Neutrophil (primary cell): Measurements from ENCODE around the gene TMEM132A.

Experiments
- H3K27ac ChIP-seq: fragments of 200-600 bp; sonication (generic); 2 replicates; pipeline ENCODE4 v1.5.1; 2016; ENCODE audit warnings: mild to moderate bottlenecking, moderate library complexity
- H3K27me3 ChIP-seq: fragments of 200-600 bp; sonication (generic); 2 replicates; pipeline ENCODE4 v1.6.0; 2016; ENCODE audit warnings: mild to moderate bottlenecking
- H3K36me3 ChIP-seq: fragments of 200-600 bp; sonication (generic); 2 replicates; pipeline ENCODE4 v1.5.1; 2017
- H3K4me1 ChIP-seq, 2 experiments: fragments of 200-600 bp in 1 of 2; sonication (generic) in 1 of 2; 1 replicate in 1 of 2; 2 replicates in 1 of 2; pipeline versions ENCODE4 v1.5.1 to v1.6.1; 2013 to 2016; ENCODE audit warnings: low read depth in 1 of 2, low read length in 1 of 2, mild to moderate bottlenecking in 1 of 2, moderate library complexity in 1 of 2; ENCODE audit not compliant: control insufficient read depth in 1 of 2, insufficient read depth in 1 of 2
- H3K4me3 ChIP-seq, 2 experiments: fragments of 200-600 bp in 1 of 2; sonication (generic) in 1 of 2; 1 replicate in 1 of 2; 2 replicates in 1 of 2; pipeline ENCODE4 v1.5.1; 2013 to 2016; ENCODE audit warnings: low read depth in 1 of 2, low read length in 1 of 2, mild to moderate bottlenecking in 1 of 2, moderate library complexity in 1 of 2
- H3K9me3 ChIP-seq: fragments of 200-600 bp; sonication (generic); 2 replicates; pipeline ENCODE4 v1.5.1; 2016
- TF ChIP-seq, protein P1 (sequence below): fragments of 200-600 bp; sonication (generic); IDR thresholded peaks from 2 replicates; pipeline ENCODE4 v1.5.1; 2016; ENCODE audit warnings: antibody characterized with exemption

The TMEM132A gene

GRCh38 chr11:60985501-60985900, 61.2 kb downstream of the TMEM132A start:
- no peaks in the 10 kb centered on the region for H3K4me1 ChIP-seq
- TF ChIP-seq, protein P1, sequence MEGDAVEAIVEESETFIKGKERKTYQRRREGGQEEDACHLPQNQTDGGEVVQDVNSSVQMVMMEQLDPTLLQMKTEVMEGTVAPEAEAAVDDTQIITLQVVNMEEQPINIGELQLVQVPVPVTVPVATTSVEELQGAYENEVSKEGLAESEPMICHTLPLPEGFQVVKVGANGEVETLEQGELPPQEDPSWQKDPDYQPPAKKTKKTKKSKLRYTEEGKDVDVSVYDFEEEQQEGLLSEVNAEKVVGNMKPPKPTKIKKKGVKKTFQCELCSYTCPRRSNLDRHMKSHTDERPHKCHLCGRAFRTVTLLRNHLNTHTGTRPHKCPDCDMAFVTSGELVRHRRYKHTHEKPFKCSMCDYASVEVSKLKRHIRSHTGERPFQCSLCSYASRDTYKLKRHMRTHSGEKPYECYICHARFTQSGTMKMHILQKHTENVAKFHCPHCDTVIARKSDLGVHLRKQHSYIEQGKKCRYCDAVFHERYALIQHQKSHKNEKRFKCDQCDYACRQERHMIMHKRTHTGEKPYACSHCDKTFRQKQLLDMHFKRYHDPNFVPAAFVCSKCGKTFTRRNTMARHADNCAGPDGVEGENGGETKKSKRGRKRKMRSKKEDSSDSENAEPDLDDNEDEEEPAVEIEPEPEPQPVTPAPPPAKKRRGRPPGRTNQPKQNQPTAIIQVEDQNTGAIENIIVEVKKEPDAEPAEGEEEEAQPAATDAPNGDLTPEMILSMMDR = no peak

DNA sequence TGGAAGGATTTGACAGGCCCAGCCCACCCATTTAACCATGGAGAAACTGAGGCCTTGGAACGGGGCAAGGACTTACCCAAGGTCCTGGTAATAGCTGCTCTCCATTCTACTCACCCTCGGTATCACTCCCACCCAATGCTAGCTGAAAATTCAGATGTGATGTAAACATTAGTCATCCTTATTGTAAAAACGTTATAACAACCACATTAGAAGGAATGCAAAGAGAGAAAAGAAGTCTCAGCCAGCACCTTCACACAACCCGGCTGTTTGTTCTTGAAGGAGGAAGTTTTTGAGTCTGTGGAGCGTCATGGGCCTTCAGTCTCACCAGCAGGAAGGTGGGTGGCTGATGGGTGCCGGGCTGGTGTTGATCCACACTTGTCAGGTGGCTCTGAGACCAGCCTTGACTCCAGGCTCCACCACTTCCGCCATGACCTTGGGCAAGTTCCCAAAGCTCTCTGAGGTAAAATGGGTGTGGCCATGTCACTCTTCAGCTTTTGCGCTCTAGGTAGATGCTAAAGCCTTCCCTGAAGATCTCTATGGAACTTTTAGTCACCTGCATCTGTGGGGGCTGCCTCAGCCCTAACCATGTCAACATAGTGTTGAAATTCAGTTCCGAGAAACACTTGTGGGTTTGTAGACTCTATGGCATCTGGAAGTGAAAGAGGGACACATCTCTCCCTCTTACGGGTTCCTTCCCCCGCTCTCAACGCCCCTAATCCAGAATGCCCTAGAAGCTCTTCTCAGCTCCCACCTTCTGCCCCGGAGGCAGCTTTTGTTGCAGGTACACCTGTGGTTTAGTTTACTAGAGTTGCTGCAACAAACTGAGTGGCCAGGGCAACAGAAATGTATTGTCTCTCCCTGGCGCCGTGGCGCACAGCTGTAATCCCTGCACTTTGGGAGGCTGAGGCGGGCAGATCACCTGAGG, 62.0 kb downstream of the TMEM132A start:
- no peaks in the 10 kb centered on the region for H3K36me3 ChIP-seq
- peaks cover 26% of the 10 kb centered on the region for H3K27me3 ChIP-seq
- H3K9me3 ChIP-seq = no peaks in the 10 kb centered on the region
- TF ChIP-seq, protein P1 = no peak
- H3K27ac ChIP-seq = no peak overlapping the region
- H3K4me1 ChIP-seq = no peaks in the 10 kb centered on the region
- H3K4me3 ChIP-seq = no peak overlapping the region

More at GRCh38 chr11:60985501-60985900, 61.2 kb downstream of the TMEM132A start:
- no peak overlapping the region for H3K4me3 ChIP-seq
- no peaks in the 10 kb centered on the region for H3K9me3 ChIP-seq
- H3K36me3 ChIP-seq = no peaks in the 10 kb centered on the region
- H3K27ac ChIP-seq = no peak overlapping the region
- peaks cover 25% of the 10 kb centered on the region for H3K27me3 ChIP-seq
